H1 (cell line): ENCODE results near the gene SYNDIG1. TPM values are rescaled to one million over a fixed set of nuclear protein-coding genes. Genes with fewer than 3 reads are reported as not detected.

Experiments used
- CTCF ChIA-PET: fragments of 300-600 bp; sonication (Branson Sonifier 250); formaldehyde crosslinking; loops from one replicate; lab custom pipeline; 2021; ENCODE audit not compliant: partially characterized antibody; lab: Charles Lee
- POLR2A ChIA-PET: fragments of 300-600 bp; sonication (Branson Sonifier 250); formaldehyde crosslinking; loops from one replicate; lab custom pipeline; 2021; ENCODE audit warnings: inconsistent platforms; ENCODE audit not compliant: partially characterized antibody; lab: Charles Lee
- DNase-seq, 2 experiments: peaks; one replicate each; pipeline versions ENCODE4 v3.0.0 to v3.0.0-alpha.2; 2010 to 2022; ENCODE audit warnings: low spot score in 2 of 2, low read depth in 1 of 2, mixed read lengths in 1 of 2
- FAIRE-seq: peaks from 2 replicates; lab custom pipeline; 2011; peaks lifted over from hg19 to GRCh38; lab: Jason Lieb, UNC
- H2AFZ ChIP-seq: 2 replicates; pipeline ENCODE4 v1.8.1; 2012; ENCODE audit warnings: low read length, inconsistent platforms
- H2AK5ac ChIP-seq: 2 replicates; pipeline ENCODE4 v1.6.1; 2013; ENCODE audit warnings: low read depth, low read length
- H2BK120ac ChIP-seq: replicated peaks from 2 replicates; pipeline ENCODE3; 2013; ENCODE audit warnings: low read depth, low read length, inconsistent platforms
- H2BK12ac ChIP-seq: 2 replicates; pipeline ENCODE4 v1.6.1; 2013; ENCODE audit warnings: low read depth, low read length
- H2BK15ac ChIP-seq: 2 replicates; pipeline ENCODE4 v1.6.1; 2013; ENCODE audit warnings: low read length
- H2BK20ac ChIP-seq: 2 replicates; pipeline ENCODE4 v1.6.1; 2013; ENCODE audit warnings: low read length
- H2BK5ac ChIP-seq: 2 replicates; pipeline ENCODE4 v1.6.1; 2013; ENCODE audit warnings: low read depth, low read length
- H3K14ac ChIP-seq: 2 replicates; pipeline ENCODE4 v1.6.1; 2013; ENCODE audit warnings: inconsistent platforms; ENCODE audit not compliant: insufficient read length
- H3K18ac ChIP-seq: 2 replicates; pipeline ENCODE4 v1.6.1; 2013; ENCODE audit warnings: low read length; ENCODE audit errors: extremely low read depth
- H3K23ac ChIP-seq: 2 replicates; pipeline ENCODE4 v1.6.1; 2013; ENCODE audit warnings: inconsistent platforms; ENCODE audit not compliant: insufficient read length
- H3K23me2 ChIP-seq: 2 replicates; pipeline ENCODE4 v1.6.1; 2013; ENCODE audit warnings: low read depth, low read length
- H3K27ac ChIP-seq: 2 replicates; pipeline ENCODE4 v1.6.1; 2011; ENCODE audit warnings: low read depth, low read length, inconsistent platforms
- H3K27me3 ChIP-seq, 4 experiments: replicated peaks in 1 of 4; 1 replicate in 1 of 4; 2 replicates in 3 of 4; pipeline versions ENCODE4 v1.6.1 to v1.8.1; 2011 to 2013; ENCODE audit warnings: low read length in 3 of 4, mild to moderate bottlenecking in 3 of 4, inconsistent platforms in 2 of 4, mixed read lengths in 2 of 4, moderate library complexity in 1 of 4; ENCODE audit not compliant: control insufficient read depth in 3 of 4, insufficient read depth in 3 of 4; ENCODE audit errors: extremely low read depth in 1 of 4
- H3K36me3 ChIP-seq, 4 experiments: 2 replicates each; pipeline versions ENCODE4 v1.6.1 to v1.8.1; 2011 to 2013; ENCODE audit warnings: mild to moderate bottlenecking in 4 of 4, low read length in 3 of 4, moderate library complexity in 2 of 4, control low read depth in 1 of 4, inconsistent platforms in 1 of 4; ENCODE audit not compliant: insufficient read depth in 4 of 4, control insufficient read depth in 2 of 4
- H3K4ac ChIP-seq: replicated peaks from 2 replicates; pipeline ENCODE3; 2013; ENCODE audit warnings: low read length, low read depth, mixed read lengths, inconsistent platforms; ENCODE audit not compliant: insufficient read length
- H3K4me1 ChIP-seq, 4 experiments: replicated peaks in 1 of 4; 1 replicate in 1 of 4; 2 replicates in 3 of 4; pipeline versions ENCODE4 v1.6.1 to v1.8.1; 2011 to 2013; ENCODE audit warnings: low read length in 3 of 4, inconsistent platforms in 2 of 4, mixed read lengths in 1 of 4; ENCODE audit not compliant: insufficient read depth in 4 of 4, control insufficient read depth in 3 of 4
- H3K4me2 ChIP-seq, 2 experiments: 2 replicates each; pipeline versions ENCODE4 v1.6.1 to v1.8.1; 2011 to 2013; ENCODE audit warnings: low read depth in 2 of 2, low read length in 2 of 2, control low read depth in 1 of 2, inconsistent platforms in 1 of 2, mild to moderate bottlenecking in 1 of 2; ENCODE audit not compliant: insufficient read depth in 1 of 2
- H3K4me3 ChIP-seq, 4 experiments: fragments of 200-600, 300-600 bp in 1 of 4; sonication (generic), shearing (Covaris generic), sonication (Bioruptor Twin) in 1 of 4; 2 replicates each; pipeline versions ENCODE4 v1.5.1 to v1.8.1; 2011 to 2016; ENCODE audit warnings: low read length in 4 of 4, low read depth in 3 of 4, control low read depth in 2 of 4, inconsistent platforms in 2 of 4, mild to moderate bottlenecking in 2 of 4, mixed read lengths in 1 of 4, moderate library complexity in 1 of 4; ENCODE audit not compliant: insufficient read depth in 2 of 4; ENCODE audit errors: extremely low read depth in 1 of 4
- H3K56ac ChIP-seq: replicated peaks from 2 replicates; pipeline ENCODE3; 2013; ENCODE audit warnings: low read depth, mild to moderate bottlenecking, mixed read lengths, low read length, inconsistent platforms; ENCODE audit not compliant: insufficient read length
- H3K79me1 ChIP-seq: 2 replicates; pipeline ENCODE4 v1.6.1; 2013; ENCODE audit warnings: low read depth, low read length, control low read depth
- H3K79me2 ChIP-seq, 2 experiments: 2 replicates each; pipeline versions ENCODE4 v1.6.1 to v1.8.1; 2012 to 2013; ENCODE audit warnings: low read length in 2 of 2, mild to moderate bottlenecking in 2 of 2, inconsistent platforms in 1 of 2; ENCODE audit not compliant: insufficient read depth in 2 of 2, control insufficient read depth in 1 of 2
- H3K9ac ChIP-seq, 4 experiments: replicated peaks in 1 of 4; 1 replicate in 1 of 4; 2 replicates in 3 of 4; pipeline versions ENCODE4 v1.6.1 to v1.8.1; 2011 to 2013; ENCODE audit warnings: low read depth in 3 of 4, low read length in 3 of 4, control low read depth in 2 of 4, mild to moderate bottlenecking in 2 of 4, moderate library complexity in 2 of 4, inconsistent platforms in 1 of 4; ENCODE audit errors: extremely low read depth in 1 of 4
- H3K9me3 ChIP-seq, 2 experiments: 2 replicates each; pipeline versions ENCODE4 v1.6.1 to v1.8.1; 2012 to 2013; ENCODE audit warnings: mild to moderate bottlenecking in 2 of 2, moderate library complexity in 2 of 2, control low read depth in 1 of 2, inconsistent platforms in 1 of 2, low read depth in 1 of 2, low read length in 1 of 2, mixed read lengths in 1 of 2; ENCODE audit not compliant: insufficient read depth in 2 of 2
- H4K20me1 ChIP-seq, 2 experiments: replicated peaks in 1 of 2; 2 replicates each; pipeline versions ENCODE3 to v1.8.1; 2011 to 2013; ENCODE audit warnings: inconsistent platforms in 2 of 2, low read length in 2 of 2, mild to moderate bottlenecking in 1 of 2; ENCODE audit not compliant: insufficient read depth in 2 of 2, control insufficient read depth in 1 of 2
- H4K5ac ChIP-seq: 2 replicates; pipeline ENCODE4 v1.6.1; 2013; ENCODE audit warnings: low read length, low read depth, mixed read lengths, inconsistent platforms; ENCODE audit not compliant: insufficient read length
- H4K8ac ChIP-seq: 2 replicates; pipeline ENCODE4 v1.8.0; 2013; ENCODE audit warnings: mild to moderate bottlenecking, moderate library complexity, low read length, inconsistent platforms; ENCODE audit not compliant: insufficient read depth; ENCODE audit errors: extremely low read depth
- H4K91ac ChIP-seq: replicated peaks from 2 replicates; pipeline ENCODE3; 2013; ENCODE audit warnings: low read length, mixed read lengths, inconsistent platforms; ENCODE audit not compliant: insufficient read length
- CEBPB ChIP-seq: IDR thresholded peaks from 2 replicates; pipeline ENCODE4 v1.6.1; 2012; ENCODE audit warnings: low read depth, low read length
- CHD1 ChIP-seq: IDR thresholded peaks from 2 replicates; pipeline ENCODE4 v1.6.1; 2012; ENCODE audit warnings: low read depth, low read length, improper control_type of control experiment
- CTBP2 ChIP-seq: IDR thresholded peaks from 2 replicates; pipeline ENCODE4 v1.7.0; 2011; ENCODE audit warnings: borderline replicate concordance, mild to moderate bottlenecking, moderate library complexity, mixed read lengths, low read length; ENCODE audit not compliant: insufficient read depth, insufficient read length
- EP300 ChIP-seq, 2 experiments: IDR thresholded peaks; 1 replicate in 1 of 2; 2 replicates in 1 of 2; pipeline ENCODE4 v1.6.1; 2011 to 2012; ENCODE audit warnings: low read depth in 2 of 2, low read length in 2 of 2, mild to moderate bottlenecking in 2 of 2, borderline replicate concordance in 1 of 2, inconsistent platforms in 1 of 2, moderate library complexity in 1 of 2
- HDAC6 ChIP-seq: IDR thresholded peaks from one replicate; pipeline ENCODE4 v1.7.1; 2012; ENCODE audit warnings: low read depth, mild to moderate bottlenecking, inconsistent platforms, low read length, moderate library complexity
- KDM1A ChIP-seq: fragments of 200-600, 300-600 bp; sonication (generic); IDR thresholded peaks from 2 replicates; pipeline ENCODE4 v1.7.1; 2016; ENCODE audit warnings: mild to moderate bottlenecking, low read length, borderline replicate concordance
- MAX ChIP-seq: IDR thresholded peaks from 2 replicates; pipeline ENCODE4 v1.6.1; 2012; ENCODE audit warnings: inconsistent platforms
- NANOG ChIP-seq: IDR thresholded peaks from 2 replicates; pipeline ENCODE4 v1.6.1; 2011; ENCODE audit warnings: low read length, low read depth, mild to moderate bottlenecking, inconsistent platforms; ENCODE audit not compliant: insufficient read depth, poor library complexity, severe bottlenecking
- NRF1 ChIP-seq: IDR thresholded peaks from 2 replicates; pipeline ENCODE4 v1.6.1; 2011; ENCODE audit warnings: mild to moderate bottlenecking, low read depth, low read length, improper control_type of control experiment
- POLR2A ChIP-seq, 2 experiments: IDR thresholded peaks; 1 replicate in 1 of 2; 2 replicates in 1 of 2; pipeline ENCODE4 v1.6.1; 2011; ENCODE audit warnings: low read depth in 2 of 2, low read length in 2 of 2, mild to moderate bottlenecking in 2 of 2; ENCODE audit errors: control extremely low read depth in 1 of 2
- POU5F1 ChIP-seq: IDR thresholded peaks from 2 replicates; pipeline ENCODE4 v1.6.1; 2011; ENCODE audit warnings: low read depth, mild to moderate bottlenecking, low read length, moderate library complexity
- RXRA ChIP-seq: IDR thresholded peaks from 2 replicates; pipeline ENCODE4 v1.6.1; 2011; ENCODE audit warnings: low read depth, mild to moderate bottlenecking, low read length, moderate library complexity; ENCODE audit not compliant: insufficient read depth
- SP4 ChIP-seq: IDR thresholded peaks from 2 replicates; pipeline ENCODE4 v1.6.1; 2012; ENCODE audit warnings: low read length, inconsistent platforms
- SUZ12 ChIP-seq: fragments of 200-600 bp; sonication (generic); IDR thresholded peaks from 2 replicates; pipeline ENCODE4 v1.6.1; 2012; ENCODE audit warnings: mild to moderate bottlenecking, inconsistent platforms, low read length, moderate library complexity, mixed read lengths
- TCF12 ChIP-seq: IDR thresholded peaks from 2 replicates; pipeline ENCODE4 v1.6.1; 2011; ENCODE audit warnings: low read depth, mild to moderate bottlenecking, low read length
- WGBS, 2 experiments: shearing (Covaris generic) in 1 of 2; methylation state at CpG; one replicate each; pipeline versions ENCODE4 v1.1.6 to v1.1.7; 2013 to 2015; ENCODE audit warnings: low lambda C conversion rate in 2 of 2, mixed read lengths in 2 of 2, inconsistent platforms in 1 of 2, low coverage in 1 of 2, missing lambda C conversion rate in 1 of 2; ENCODE audit not compliant: insufficient replicate concordance in 2 of 2, insufficient coverage in 1 of 2, insufficient read length in 1 of 2; ENCODE audit errors: extremely low coverage in 1 of 2, missing lambda C conversion rate in 1 of 2; 5-methylcytosine and 5-hydroxymethylcytosine counted together
- polyA plus RNA-seq, 7 experiments: library from polyadenylated mRNA; depleted of rRNA in 3 of 7; stranded (reverse) in 5 of 7; unstranded in 2 of 7; fragments of >200 nt in 5 of 7; fragments of 200-250 nt in 2 of 7; gene quantifications; 1 replicate in 5 of 7; 2 replicates in 1 of 7; 4 replicates in 1 of 7; pipeline versions ENCODE4 v1.2.1 to v1.2.3, GENCODE V29; 2011 to 2013; ENCODE audit warnings: missing spikeins in 2 of 7, mixed read lengths in 2 of 7
- total RNA-seq: library from RNA; stranded (reverse); fragmentation: NEBNext Ultra II Directional; extraction: Animal tissue kit (Norgen Biotek cat#: 25700); gene quantifications from 2 replicates; pipeline ENCODE4 v1.2.1, GENCODE V29; 2021

SYNDIG1 gene
- total and polyA plus RNA-seq, 2 of the 8 experiments (the other 6 are each of a cell fraction or from before 2014, with no cell fraction given), result 6.5 to 7.8 TPM

- H2AFZ ChIP-seq, result no peak overlapping the region
- CTCF ChIA-PET, result interaction anchor here (1.0 kb wide), 1 partner anchor 11 kb away, joined by 3 read pairs; no protein-coding TSS in a partner anchor
- TF ChIP-seq CTBP2 (no peak), RXRA (no peak), SP4 (no peak), MAX (no peak), HDAC6 (no peak), POLR2A (IDR thresholded peaks at IDR 0.05; ENCODE audit: control extremely low read depth in 1 of 2, low read depth in 2 of 2, low read length in 2 of 2) (no peak), POU5F1 (no peak), NANOG (no peak), TCF12 (no peak), EP300 (IDR thresholded peaks at IDR 0.05; ENCODE audit: borderline replicate concordance in 1 of 2, low read depth in 2 of 2, low read length in 2 of 2) (no peak), SUZ12 (no peak), CEBPB (no peak), NRF1 (no peak), KDM1A (no peak), CHD1 (no peak)
These were observed 15.6 kb upstream of the SYNDIG1 start for GRCh38 chr20:24453869-24454268.

More at GRCh38 chr20:24453869-24454268, 15.6 kb upstream of the SYNDIG1 start:
- POLR2A ChIA-PET, result no interaction called here
- Histone ChIP-seq H4K8ac (no peak overlapping the region), H3K27ac (no peak overlapping the region), H3K4ac (no peak overlapping the region), H3K4me3 (no peak overlapping the region), H3K79me2 (no peaks in the 10 kb centered on the region), H3K14ac (no peak overlapping the region), H3K4me2 (no peak overlapping the region), H4K5ac (no peak overlapping the region), H3K9me3 (no peaks in the 10 kb centered on the region), H3K36me3 (no peaks in the 10 kb centered on the region), H3K9ac (no peak overlapping the region), H3K18ac (no peak overlapping the region), H2BK20ac (no peak overlapping the region), H3K56ac (no peak overlapping the region), H3K23me2 (no peaks in the 10 kb centered on the region), H4K91ac (no peak overlapping the region), H3K27me3 (peaks cover 0 to 5% (median 0%) of the 10 kb centered on the region in 4 experiments; a peak in 2 of 7 replicates), H3K4me1 (peaks cover 3 to 9% (median 5%) of the 10 kb centered on the region in 4 experiments; a peak in 6 of 7 replicates), H2BK120ac (no peak overlapping the region), H2BK15ac (0 out of 2 replicates have a peak overlapping the region, but pooled peaks have one; percentile 53), H4K20me1 (no peaks in the 10 kb centered on the region), H2BK5ac (no peak overlapping the region), H3K23ac (no peak overlapping the region), H3K79me1 (no peaks in the 10 kb centered on the region), H2AK5ac (no peak overlapping the region), H2BK12ac (peak overlapping the region; percentile 69; the same call in 1 of the 2 replicates)
- DNase-seq (no peak), FAIRE-seq (no peak)
- WGBS, 2 experiments, result 86% methylated on average over 2 of the region's 2 CpGs; no CpG with 5 or more reads in 1 of the 2 experiments
